NCI-H345 treated with DMSO at 0.1 percent for 48 hours (cell line): ENCODE results near the gene FAM136A.
"Not testable (repeated sequence)": the region's sequence is repeated elsewhere in the genome, so short reads cannot be mapped to it uniquely, and the experiment has no call there.

ENCODE experiments used
- DNase-seq: peaks from one replicate; lab custom pipeline; 2025; ENCODE audit not compliant: unreplicated experiment; lab: John Stamatoyannopoulos, UW

FAM136A gene

GRCh38 chr2:70300771-70301343 is 1.0 kb downstream of the FAM136A start:
- DNase-seq: no peak

GRCh38 chr2:70297828-70298227 is 4.0 kb downstream of the FAM136A start:
- not testable (repeated sequence) for DNase-seq

- DNase-seq: no peak
These were observed 18.2 kb downstream of the FAM136A start for GRCh38 chr2:70283500-70284191.

GRCh38 chr2:70282439-70282838 is 19.4 kb downstream of the FAM136A start:
- DNase-seq: no peak

- DNase-seq: no peak
These were observed 21.5 kb downstream of the FAM136A start for GRCh38 chr2:70280242-70280798.

- no peak for DNase-seq
These were observed 31.5 kb downstream of the FAM136A start for GRCh38 chr2:70270323-70270722.

- DNase-seq: not testable (repeated sequence)
These were observed 32.2 kb downstream of the FAM136A start for GRCh38 chr2:70269422-70270302.

- not testable (repeated sequence) for DNase-seq
These were observed 34.9 kb downstream of the FAM136A start for GRCh38 chr2:70266925-70267324.

- DNase-seq: no peak
These were observed 40.4 kb downstream of the FAM136A start for GRCh38 chr2:70261501-70261900.

- peak; percentile 59 for DNase-seq
These were observed 43.4 kb downstream of the FAM136A start for GRCh38 chr2:70258532-70258875.

- no peak for DNase-seq
These were observed 46.1 kb downstream of the FAM136A start for GRCh38 chr2:70255637-70256314.

GRCh38 chr2:70250434-70250833 is 51.4 kb downstream of the FAM136A start:
- no peak for DNase-seq

- peak; percentile 98 for DNase-seq
These were observed 53.6 kb downstream of the FAM136A start, which contains the start of gene TIA1 for GRCh38 chr2:70248181-70248847. Gene TIA1 (minus strand): TSS chr2:70248628. CDS start chr2:70248430, 198 bp downstream.

- DNase-seq: peak; percentile 62
These were observed 54.3 kb downstream of the FAM136A start for GRCh38 chr2:70247364-70248180.
